Ovary (tissue), 10 donors: ENCODE measurements around the gene GNL2. TPM values are rescaled to one million over a fixed set of nuclear protein-coding genes. Genes with fewer than 3 reads are reported as not detected.
A peak's percentile ranks its signal among the peaks of the same experiment; 100 is the strongest.

Experiments used
- DNase-seq, 5 donors: peaks; one replicate each; pipeline ENCODE4 v3.0.0-alpha.2; 2019 to 2020
- H3K27ac ChIP-seq, 2 donors: fragments of 200-600 bp; one replicate each; pipeline versions ENCODE4 v1.5.1 to v1.8.0; 2019 to 2022
- H3K27me3 ChIP-seq: fragments of 200-600 bp; one replicate; pipeline ENCODE4 v1.8.0; 2022
- H3K36me3 ChIP-seq: fragments of 200-600 bp; sonication (generic); one replicate; pipeline ENCODE4 v1.5.1; 2019
- H3K4me1 ChIP-seq: one replicate; pipeline ENCODE4 v1.8.1; 2013; ENCODE audit warnings: mild to moderate bottlenecking, moderate library complexity; ENCODE audit not compliant: insufficient read depth
- H3K4me3 ChIP-seq: fragments of 200-600 bp; sonication (generic); one replicate; pipeline ENCODE4 v1.5.1; 2017
- H3K9me3 ChIP-seq, 2 donors: fragments of 200-600 bp in 1 of 2; sonication (generic) in 1 of 2; one replicate each; pipeline versions ENCODE4 v1.5.1 to v1.8.1; 2013 to 2019; ENCODE audit warnings: mild to moderate bottlenecking in 1 of 2, moderate library complexity in 1 of 2
- EP300 ChIP-seq: sonication (generic); formaldehyde crosslinking; IDR thresholded peaks from one replicate; pipeline ENCODE4 v1.6.1; 2017; ENCODE audit warnings: antibody characterized with exemption
- POLR2A ChIP-seq: fragments of 450-650 bp; IDR thresholded peaks from one replicate; pipeline ENCODE4 v1.6.1; 2017; ENCODE audit warnings: antibody characterized with exemption, mild to moderate bottlenecking, moderate library complexity
- WGBS, 3 donors: extraction: QIAGEN DNeasy Blood & Tissue Kit in 1 of 3; methylation state at CpG; one replicate each; pipeline versions ENCODE4 v1.1.5 to v1.1.7; 2013 to 2017; 5-methylcytosine and 5-hydroxymethylcytosine counted together
- intact Hi-C, 4 donors: fragments of 100-400 bp; cut with DNase I; formaldehyde crosslinking; loops; one replicate each; pipeline versions ENCODE4 v1.11.0 to v1.15.1; 2022 to 2023
- long read RNA-seq, 3 donors: library from polyadenylated mRNA in 2 of 3; unstranded in 2 of 3; transcript quantifications; one replicate each; pipeline ENCODE4 v2.0.0 and lab custom pipeline, GENCODE V29; 2021 to 2026
- polyA plus RNA-seq, 2 donors: library from polyadenylated mRNA; stranded (reverse); fragments of 200-250 nt in 1 of 2; fragments of 350-450 nt in 1 of 2; fragmentation: Illumina TruSeq in 1 of 2; extraction: RNeasy Lipid Tissue Mini Kit (QIAGEN cat#74804) in 1 of 2; gene quantifications; one replicate each; pipeline ENCODE4 v1.2.3, GENCODE V29; 2013 to 2014
- total RNA-seq, 7 donors: library from RNA; depleted of rRNA in 2 of 7; stranded (reverse); fragments of >200 nt in 2 of 7; fragmentation: NEBNext Ultra II Directional in 3 of 7; extraction: Animal tissue kit (Norgen Biotek cat#: 25700) in 3 of 7; gene quantifications; one replicate each; pipeline versions ENCODE4 v1.1.0 to v1.2.4, GENCODE V29; 2016 to 2023
- TF ChIP-seq, protein P1 (sequence below), 3 donors: fragments of 450-650 bp in 2 of 3; fragments of 200-600 bp in 1 of 3; IDR thresholded peaks; one replicate each; pipeline versions ENCODE4 v1.5.1 to v1.8.0; 2016 to 2022; ENCODE audit warnings: antibody characterized with exemption in 3 of 3, mild to moderate bottlenecking in 1 of 3
- donor health status: DM: no; HTN: no; CAD: no; lungs with moderate emphysema.
- donor health status: DM: no; HTN: no; CAD: no.
- donor health status: Bipolar disorder and iron deficiency.
- donor health status: DM: yes; HTN: yes; CAD: no.
- donor health status: DM: no; HTN: no; CAD: no.
- donor health status: DM: yes; HTN: yes; CAD: no.

The GNL2 gene
- total RNA-seq, result 10 to 100 TPM; 26.6 to 43.0 (median 31.7) TPM
- polyA plus RNA-seq, result 10 to 100 TPM; 22.3 to 44.5 TPM
- long read RNA-seq, donor 1, transcript GNL2-201 (16 exons, 2,334 nt), result major isoform, 55 of 113 reads
- long read RNA-seq, donor 1, partial matches to known transcripts, result 53 of 113 reads
- long read RNA-seq, donor 1, other reads (novel, unspliced or antisense), result 3 of 113 reads
- long read RNA-seq, donor 2, transcript GNL2-201 (16 exons, 2,334 nt), result minor isoform, 7 of 109 reads
- long read RNA-seq, donor 2, transcript GNL2-202 (4 exons, 2,409 nt), result major isoform, 61 of 109 reads
- long read RNA-seq, donor 2, partial matches to known transcripts, result 40 of 109 reads
- long read RNA-seq, donor 2, other reads (novel, unspliced or antisense), result 0 of 109 reads
- long read RNA-seq, donor 3, transcript GNL2-201 (16 exons, 2,334 nt), result major isoform, 41 of 46 reads
- long read RNA-seq, donor 3, partial matches to known transcripts, result 1 of 46 reads
- long read RNA-seq, donor 3, other reads (novel, unspliced or antisense), result 3 of 46 reads

DNA sequence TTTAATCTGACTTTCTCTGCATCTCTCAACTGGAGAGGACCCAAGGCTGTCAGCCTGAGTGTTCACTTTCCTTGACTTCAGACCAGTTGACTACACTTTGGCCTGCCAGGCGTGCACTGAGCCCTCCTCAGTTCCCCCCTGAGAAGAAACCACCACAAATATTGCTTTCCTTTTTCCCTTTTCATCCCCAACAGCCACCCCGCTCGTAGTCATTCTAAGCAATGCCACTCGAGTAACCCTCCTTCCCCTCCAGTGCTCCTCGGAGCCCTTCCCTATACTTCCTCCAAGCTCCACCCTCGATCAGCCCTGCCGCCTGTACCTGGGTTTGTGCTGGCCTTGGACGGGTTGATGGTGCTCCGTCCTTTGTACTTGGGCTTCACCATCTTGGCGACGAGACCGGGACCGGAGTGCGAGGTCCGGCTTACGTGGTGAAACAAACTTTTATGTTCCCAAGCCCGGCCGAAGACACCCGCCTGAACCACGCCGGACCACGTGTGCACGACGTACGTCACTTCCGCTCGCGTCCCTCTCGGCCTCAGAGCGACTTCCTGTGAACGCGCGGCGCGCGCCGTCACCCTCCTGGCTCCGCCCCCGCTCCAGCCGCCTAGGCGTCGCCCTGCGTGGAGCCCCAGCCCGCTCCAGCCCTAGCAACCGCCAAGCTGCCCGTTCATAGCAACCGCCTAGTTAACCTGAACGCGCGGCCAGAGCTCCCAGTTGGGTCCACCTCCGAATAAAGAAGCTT, at the start of gene GNL2:
GNL2 (minus strand) TSS at position 498 of the 742 bp plus-strand sequence; CDS start at position 383, 115 bp downstream.
- Histone ChIP-seq H3K9me3 (no peaks in the 10 kb centered on the region), H3K4me3 (peak within 1 kb of the TSS; percentile 77), H3K27ac (peak within 1 kb of the TSS in 1 of 2 donors; percentile 40), H3K4me1 (peaks cover 7% of the 10 kb centered on the region), H3K36me3 (no peaks in the 10 kb centered on the region), H3K27me3 (no peaks in the 10 kb centered on the region)
- TF ChIP-seq, protein P1, sequence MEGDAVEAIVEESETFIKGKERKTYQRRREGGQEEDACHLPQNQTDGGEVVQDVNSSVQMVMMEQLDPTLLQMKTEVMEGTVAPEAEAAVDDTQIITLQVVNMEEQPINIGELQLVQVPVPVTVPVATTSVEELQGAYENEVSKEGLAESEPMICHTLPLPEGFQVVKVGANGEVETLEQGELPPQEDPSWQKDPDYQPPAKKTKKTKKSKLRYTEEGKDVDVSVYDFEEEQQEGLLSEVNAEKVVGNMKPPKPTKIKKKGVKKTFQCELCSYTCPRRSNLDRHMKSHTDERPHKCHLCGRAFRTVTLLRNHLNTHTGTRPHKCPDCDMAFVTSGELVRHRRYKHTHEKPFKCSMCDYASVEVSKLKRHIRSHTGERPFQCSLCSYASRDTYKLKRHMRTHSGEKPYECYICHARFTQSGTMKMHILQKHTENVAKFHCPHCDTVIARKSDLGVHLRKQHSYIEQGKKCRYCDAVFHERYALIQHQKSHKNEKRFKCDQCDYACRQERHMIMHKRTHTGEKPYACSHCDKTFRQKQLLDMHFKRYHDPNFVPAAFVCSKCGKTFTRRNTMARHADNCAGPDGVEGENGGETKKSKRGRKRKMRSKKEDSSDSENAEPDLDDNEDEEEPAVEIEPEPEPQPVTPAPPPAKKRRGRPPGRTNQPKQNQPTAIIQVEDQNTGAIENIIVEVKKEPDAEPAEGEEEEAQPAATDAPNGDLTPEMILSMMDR (IDR thresholded peaks at IDR 0.05), result no peak
- TF ChIP-seq EP300 (no peak), POLR2A (peak; percentile 75)
- 0 to 1% (median 1%) methylated on average over 48 to 51 of the region's 51 CpGs for WGBS, 3 donors
- DNase-seq, result peak; percentile 95 to 99 (median 98)
- intact Hi-C loops, result loop anchor here in 2 of 4 donors (2.0 to 5.0 kb wide), 2 partner anchors 82 to 93 kb away; no protein-coding TSS in a partner anchor

DNA sequence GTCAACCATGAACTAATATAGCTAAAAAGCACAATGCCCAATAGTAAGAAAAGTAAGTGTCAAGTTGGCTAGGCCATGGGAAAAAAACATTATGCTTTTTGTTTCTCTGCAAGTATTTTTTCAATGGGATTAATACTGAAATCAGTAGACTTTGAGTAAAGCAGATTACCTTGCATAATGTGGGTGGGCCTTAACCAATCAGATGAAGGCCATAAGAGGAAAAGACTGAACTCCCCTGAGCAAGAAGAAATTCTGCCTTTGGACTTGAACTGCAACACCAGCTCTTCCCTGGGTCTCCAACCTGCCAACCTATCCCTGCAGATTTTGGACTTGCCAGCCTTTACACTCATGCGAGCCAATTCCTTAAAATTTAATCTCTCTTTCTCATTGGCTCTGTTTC, 45.3 kb upstream of the GNL2 start:
- Histone ChIP-seq H3K4me1 (no peaks in the 10 kb centered on the region), H3K27ac (no peak overlapping the region), H3K27me3 (no peaks in the 10 kb centered on the region), H3K36me3 (no peaks in the 10 kb centered on the region), H3K4me3 (no peak overlapping the region), H3K9me3 (peaks cover 0 to 5% of the 10 kb centered on the region in 2 donors)
- DNase-seq, result no peak
- intact Hi-C loops, result no loop called here
- TF ChIP-seq, protein P1 (IDR thresholded peaks at IDR 0.05), result no peak
- TF ChIP-seq EP300 (no peak), POLR2A (no peak)
- 92 to 100% (median 94%) methylated on average over 1 of the region's 1 CpG for WGBS, 3 donors

DNA sequence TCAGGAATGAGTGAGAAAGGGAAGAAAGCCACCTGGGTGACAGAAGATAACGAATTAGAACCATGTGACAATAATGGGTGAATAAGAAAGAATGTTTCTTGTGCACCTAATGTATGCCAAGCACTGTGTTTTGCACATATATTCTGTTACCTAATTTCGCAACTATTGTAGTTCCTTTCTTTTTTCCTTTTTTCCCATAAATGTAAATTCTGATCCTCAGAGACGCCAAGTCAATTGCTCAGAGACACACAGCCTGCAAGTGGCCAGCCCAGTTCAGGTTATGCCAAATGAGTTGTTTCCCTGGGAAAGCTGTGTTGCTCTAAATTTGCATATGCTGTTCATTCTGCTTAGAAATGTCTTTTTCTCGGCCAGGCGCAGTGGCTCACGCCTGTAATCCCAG, 40.7 kb upstream of the GNL2 start:
- H3K4me3 ChIP-seq, result no peak overlapping the region
- intact Hi-C loops, result no loop called here

More for the DNA sequence above, 40.7 kb upstream of the GNL2 start:
- Histone ChIP-seq H3K27ac (no peak overlapping the region), H3K9me3 (peaks cover 0 to 5% of the 10 kb centered on the region in 2 donors), H3K27me3 (no peaks in the 10 kb centered on the region), H3K4me1 (no peaks in the 10 kb centered on the region), H3K36me3 (no peaks in the 10 kb centered on the region)
- 81 to 87% (median 87%) methylated on average over 6 of the region's 6 CpGs for WGBS, 3 donors
- TF ChIP-seq, protein P1 (IDR thresholded peaks at IDR 0.05), result no peak
- no peak for TF ChIP-seq POLR2A
- TF ChIP-seq EP300, result no peak
- no peak for DNase-seq
